ENCODE data around the gene DYNC1I1.

DYNC1I1 gene

GRCh38 chr7:95871896-95872295 lies 99.5 kb downstream of the DYNC1I1 start:
- DNase-seq (ENCODE audit: low read depth, low spot score) = no peak
- no peak overlapping the region for H3K4me3 ChIP-seq (ENCODE audit: low read depth, low read length)
- ChIA-PET CTCF (interaction anchor here (0.9 to 3.5 kb wide), 11 partner anchors 10 to 360 kb away, joined by 3 to 44 read pairs (median 4); no protein-coding TSS in a partner anchor), POLR2A (no interaction called here)
- TF ChIP-seq CTCF (IDR thresholded peaks at IDR 0.05; ENCODE audit: insufficient read depth, low read length, missing control alignments) = no peak

GRCh38 chr7:95874129-95874528 lies 101.8 kb downstream of the DYNC1I1 start:
- TF ChIP-seq CTCF (IDR thresholded peaks at IDR 0.05; ENCODE audit: insufficient read depth, low read length, missing control alignments) = no peak
- POLR2A ChIA-PET = no interaction called here
- CTCF ChIA-PET = interaction anchor here (1.2 kb wide), 1 partner anchor 184 kb away, joined by 3 read pairs; no protein-coding TSS in a partner anchor
- H3K4me3 ChIP-seq (ENCODE audit: low read depth, low read length) = no peak overlapping the region
- no peak for DNase-seq (ENCODE audit: low read depth, low spot score)

- ChIA-PET POLR2A (no interaction called here), CTCF (interaction anchor here (1.2 kb wide), 1 partner anchor 184 kb away, joined by 3 read pairs; no protein-coding TSS in a partner anchor)
- no peak overlapping the region for H3K4me3 ChIP-seq (ENCODE audit: low read depth, low read length)
- no peak for DNase-seq (ENCODE audit: low read depth, low spot score)
- no peak for TF ChIP-seq CTCF (IDR thresholded peaks at IDR 0.05; ENCODE audit: insufficient read depth, low read length, missing control alignments)
Observed at GRCh38 chr7:95874541-95875265, 102.3 kb downstream of the DYNC1I1 start.

GRCh38 chr7:95875519-95875918 lies 103.2 kb downstream of the DYNC1I1 start:
- TF ChIP-seq CTCF (IDR thresholded peaks at IDR 0.05; ENCODE audit: insufficient read depth, low read length, missing control alignments) = no peak
- POLR2A ChIA-PET = no interaction called here
- no peak for DNase-seq (ENCODE audit: low read depth, low spot score)
- no peak overlapping the region for H3K4me3 ChIP-seq (ENCODE audit: low read depth, low read length)
- CTCF ChIA-PET = no interaction called here

- DNase-seq (ENCODE audit: low read depth, low spot score) = no peak
- no peak overlapping the region for H3K4me3 ChIP-seq (ENCODE audit: low read depth, low read length)
- no peak for TF ChIP-seq CTCF (IDR thresholded peaks at IDR 0.05; ENCODE audit: insufficient read depth, low read length, missing control alignments)
- POLR2A ChIA-PET = no interaction called here
- CTCF ChIA-PET = no interaction called here
Observed at GRCh38 chr7:95878677-95879076, 106.3 kb downstream of the DYNC1I1 start.

GRCh38 chr7:95881597-95881996 lies 109.2 kb downstream of the DYNC1I1 start:
- no peak for DNase-seq (ENCODE audit: low read depth, low spot score)
- ChIA-PET CTCF (no interaction called here), POLR2A (no interaction called here)
- no peak for TF ChIP-seq CTCF (IDR thresholded peaks at IDR 0.05; ENCODE audit: insufficient read depth, low read length, missing control alignments)
- H3K4me3 ChIP-seq (ENCODE audit: low read depth, low read length) = no peak overlapping the region
